Activated CD8-positive, alpha-beta T cell treated with anti-CD3 and anti-CD28 coated beads, Interleukin-2, amount 10 ng/mL, durations not matched to agents 7 days and 5 days (primary cell): ENCODE measurements around the gene CACNG8. TPM values are rescaled to one million over a fixed set of nuclear protein-coding genes. Genes with fewer than 3 reads are reported as not detected.

ENCODE experiments used
- ATAC-seq: fragments of 150-1000 bp; cut with Tn5 transposase; one replicate; pipeline ENCODE4 v1.10.0; 2021; ENCODE audit warnings: moderate library complexity
- CTCF ChIA-PET: fragments of 350-600 bp; sonication (Branson Sonifier 250); formaldehyde crosslinking; loops from one replicate; lab custom pipeline; 2021; ENCODE audit warnings: antibody characterized with exemption; lab: Charles Lee
- POLR2A ChIA-PET: fragments of 350-600 bp; sonication (Branson Sonifier 250); formaldehyde crosslinking; loops from one replicate; lab custom pipeline; 2021; ENCODE audit warnings: antibody characterized with exemption; lab: Charles Lee
- DNase-seq: peaks from one replicate; pipeline ENCODE4 v3.0.0-alpha.2; 2020
- H3K27ac Mint-ChIP-seq: one replicate; pipeline ENCODE4 v1.8.0; 2021; ENCODE audit warnings: mild to moderate bottlenecking, mixed read lengths
- H3K27me3 Mint-ChIP-seq: one replicate; pipeline ENCODE4 v1.8.0; 2021; ENCODE audit warnings: low read depth, mixed read lengths
- H3K36me3 Mint-ChIP-seq: one replicate; pipeline ENCODE4 v1.8.0; 2021; ENCODE audit warnings: low read depth, mixed read lengths
- H3K4me1 Mint-ChIP-seq: one replicate; pipeline ENCODE4 v1.8.0; 2021; ENCODE audit warnings: low read depth, mixed read lengths
- H3K4me3 Mint-ChIP-seq: one replicate; pipeline ENCODE4 v1.8.0; 2021; ENCODE audit warnings: mild to moderate bottlenecking, mixed read lengths
- H3K9me3 Mint-ChIP-seq: one replicate; pipeline ENCODE4 v1.8.0; 2022; ENCODE audit warnings: mixed read lengths; ENCODE audit not compliant: insufficient read depth
- total RNA-seq, 2 experiments: library from RNA; stranded (reverse); gene quantifications; one replicate each; pipeline ENCODE4 v1.2.3, GENCODE V29; 2021

Gene CACNG8
- total RNA-seq, 2 experiments from 2014 or later = not detected

DNA sequence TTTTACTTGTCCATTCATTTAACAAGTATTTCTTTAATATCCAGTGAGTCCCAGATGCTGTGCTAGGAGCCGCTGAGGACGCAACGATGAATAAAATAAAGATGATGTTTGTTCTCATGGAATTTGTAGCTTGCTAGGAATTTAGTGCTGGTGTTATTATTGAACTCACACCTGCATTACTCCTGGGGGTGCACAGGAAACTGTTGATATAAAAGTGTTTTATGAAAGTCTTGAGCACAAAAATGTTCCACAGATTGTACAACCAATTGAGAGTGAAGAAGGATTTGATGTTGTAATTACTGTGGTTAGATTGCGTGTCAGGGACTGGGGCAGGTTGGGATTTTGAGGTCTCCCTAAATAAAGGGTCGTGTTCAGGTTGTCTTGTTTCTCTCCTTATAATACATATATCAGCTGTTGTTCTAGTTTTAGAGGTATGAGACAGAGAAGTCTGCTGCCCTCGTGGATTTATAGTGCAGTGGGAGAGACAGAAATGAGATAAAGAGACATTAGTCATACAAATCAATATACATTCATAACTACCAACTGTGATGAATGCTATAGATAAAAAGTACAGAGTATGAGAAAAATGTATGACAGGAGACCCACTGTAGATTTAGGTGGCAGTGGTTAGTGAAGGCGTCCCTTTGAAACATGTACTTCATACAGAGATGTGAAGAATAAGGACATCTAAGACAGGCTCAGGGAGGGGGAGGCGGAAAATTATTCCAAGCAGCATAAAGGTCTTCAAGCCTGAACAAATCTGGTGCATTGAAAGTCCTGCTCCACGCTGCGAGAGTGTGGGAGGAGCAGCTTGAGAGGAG is 40.0 kb downstream of the CACNG8 start:
- ATAC-seq (no peak), DNase-seq (no peak)
- Mint-ChIP-seq H3K27me3 (peaks cover 4% of the 10 kb centered on the region), H3K4me3 (no peak overlapping the region), H3K4me1 (no peaks in the 10 kb centered on the region), H3K9me3 (no peaks in the 10 kb centered on the region), H3K36me3 (no peaks in the 10 kb centered on the region), H3K27ac (no peak overlapping the region)
- ChIA-PET POLR2A (interaction anchor here (0.6 kb wide), 1 partner anchor 90 kb away, joined by 3 read pairs; no protein-coding TSS in a partner anchor), CTCF (no interaction called here)

GRCh38 chr19:54009440-54009839 is 46.7 kb downstream of the CACNG8 start:
- H3K9me3 Mint-ChIP-seq = no peaks in the 10 kb centered on the region
- no peaks in the 10 kb centered on the region for H3K4me1 Mint-ChIP-seq
- POLR2A ChIA-PET = no interaction called here
- DNase-seq (no peak), ATAC-seq (no peak)
- H3K36me3 Mint-ChIP-seq = no peaks in the 10 kb centered on the region
- peaks cover 5% of the 10 kb centered on the region for H3K27me3 Mint-ChIP-seq
- CTCF ChIA-PET = no interaction called here
- no peak overlapping the region for H3K27ac Mint-ChIP-seq
- no peak overlapping the region for H3K4me3 Mint-ChIP-seq

- CTCF ChIA-PET = no interaction called here
- Mint-ChIP-seq H3K4me1 (no peaks in the 10 kb centered on the region), H3K36me3 (no peaks in the 10 kb centered on the region), H3K9me3 (no peaks in the 10 kb centered on the region), H3K27me3 (peaks cover 5% of the 10 kb centered on the region), H3K4me3 (no peak overlapping the region), H3K27ac (no peak overlapping the region)
- POLR2A ChIA-PET = no interaction called here
- no peak for ATAC-seq
- no peak for DNase-seq
Measured at GRCh38 chr19:54010474-54010873, 47.7 kb downstream of the CACNG8 start.

DNA sequence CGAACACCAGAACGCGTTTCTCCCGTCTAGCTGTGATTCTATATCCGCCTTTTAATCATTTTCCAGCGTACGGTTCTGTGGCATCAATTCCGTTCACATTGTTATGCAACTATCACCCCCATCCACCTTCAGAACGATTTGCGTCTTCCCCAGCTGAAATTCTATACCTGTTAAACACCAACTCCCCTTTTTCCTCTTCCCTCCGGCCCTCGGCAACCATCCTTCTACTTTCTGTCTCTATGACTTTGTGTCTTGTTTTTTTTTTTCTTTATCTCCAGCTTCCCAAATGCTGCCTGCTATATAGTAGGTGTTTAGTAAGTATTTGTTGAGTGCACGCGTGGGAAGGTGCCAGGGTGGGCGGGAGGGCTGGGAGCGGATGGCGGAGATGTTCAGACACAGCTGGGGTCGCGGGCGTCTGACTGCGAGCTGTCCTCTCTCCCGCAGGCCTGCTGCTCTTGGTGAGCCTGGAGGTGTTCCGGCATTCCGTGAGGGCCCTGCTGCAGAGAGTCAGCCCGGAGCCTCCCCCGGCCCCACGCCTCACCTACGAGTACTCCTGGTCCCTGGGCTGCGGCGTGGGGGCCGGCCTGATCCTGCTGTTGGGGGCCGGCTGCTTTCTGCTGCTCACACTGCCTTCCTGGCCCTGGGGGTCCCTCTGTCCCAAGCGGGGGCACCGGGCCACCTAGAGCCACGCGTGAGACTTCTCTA is 48.9 kb downstream of the CACNG8 start:
- Mint-ChIP-seq H3K27ac (no peak overlapping the region), H3K27me3 (peaks cover 5% of the 10 kb centered on the region), H3K36me3 (no peaks in the 10 kb centered on the region), H3K4me3 (no peak overlapping the region), H3K4me1 (no peaks in the 10 kb centered on the region), H3K9me3 (no peaks in the 10 kb centered on the region)
- POLR2A ChIA-PET = no interaction called here
- DNase-seq (no peak), ATAC-seq (no peak)
- CTCF ChIA-PET = no interaction called here

DNA sequence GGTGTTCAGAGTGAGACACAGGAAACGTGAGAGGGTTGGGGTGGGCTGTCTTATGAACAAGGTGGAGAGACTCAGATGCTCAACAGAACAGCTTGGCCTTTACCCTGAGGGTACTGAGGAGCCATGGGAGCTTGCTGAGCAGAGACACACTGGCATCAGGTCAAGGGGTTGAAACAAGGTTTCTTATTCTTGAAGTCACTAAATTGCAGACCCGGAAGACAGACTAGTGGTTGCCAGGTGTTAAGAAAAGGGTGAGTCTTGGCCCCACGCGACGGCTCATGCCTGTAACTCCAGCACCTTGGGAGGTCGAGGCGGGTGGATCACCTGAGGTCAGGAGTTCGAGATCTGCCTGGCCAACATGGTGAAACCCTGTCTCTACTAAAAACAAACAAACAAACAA is 51.1 kb downstream of the CACNG8 start:
- Mint-ChIP-seq H3K36me3 (no peaks in the 10 kb centered on the region), H3K4me1 (no peaks in the 10 kb centered on the region), H3K4me3 (no peak overlapping the region), H3K27me3 (peaks cover 2% of the 10 kb centered on the region), H3K27ac (no peak overlapping the region), H3K9me3 (no peaks in the 10 kb centered on the region)
- ATAC-seq = no peak
- POLR2A ChIA-PET = no interaction called here
- CTCF ChIA-PET = no interaction called here
- DNase-seq = no peak

GRCh38 chr19:54014920-54015560 is 52.3 kb downstream of the CACNG8 start:
- Mint-ChIP-seq H3K27me3 (peaks cover 2% of the 10 kb centered on the region), H3K27ac (no peak overlapping the region), H3K4me3 (no peak overlapping the region), H3K4me1 (peaks cover 2% of the 10 kb centered on the region), H3K36me3 (no peaks in the 10 kb centered on the region), H3K9me3 (no peaks in the 10 kb centered on the region)
- ATAC-seq (no peak), DNase-seq (no peak)
- CTCF ChIA-PET = interaction anchor here (0.9 kb wide), 1 partner anchor 21 kb away, joined by 3 read pairs; no protein-coding TSS in a partner anchor
- POLR2A ChIA-PET = no interaction called here

GRCh38 chr19:54017261-54017660 is 54.5 kb downstream of the CACNG8 start:
- H3K27ac Mint-ChIP-seq = no peak overlapping the region
- H3K36me3 Mint-ChIP-seq = no peaks in the 10 kb centered on the region
- ATAC-seq (no peak), DNase-seq (no peak)
- H3K4me3 Mint-ChIP-seq = no peak overlapping the region
- ChIA-PET CTCF (interaction anchor here (0.8 kb wide), 1 partner anchor 165 kb away, joined by 3 read pairs; no protein-coding TSS in a partner anchor), POLR2A (no interaction called here)
- peaks cover 6% of the 10 kb centered on the region for H3K4me1 Mint-ChIP-seq
- peaks cover 4% of the 10 kb centered on the region for H3K27me3 Mint-ChIP-seq
- no peaks in the 10 kb centered on the region for H3K9me3 Mint-ChIP-seq

DNA sequence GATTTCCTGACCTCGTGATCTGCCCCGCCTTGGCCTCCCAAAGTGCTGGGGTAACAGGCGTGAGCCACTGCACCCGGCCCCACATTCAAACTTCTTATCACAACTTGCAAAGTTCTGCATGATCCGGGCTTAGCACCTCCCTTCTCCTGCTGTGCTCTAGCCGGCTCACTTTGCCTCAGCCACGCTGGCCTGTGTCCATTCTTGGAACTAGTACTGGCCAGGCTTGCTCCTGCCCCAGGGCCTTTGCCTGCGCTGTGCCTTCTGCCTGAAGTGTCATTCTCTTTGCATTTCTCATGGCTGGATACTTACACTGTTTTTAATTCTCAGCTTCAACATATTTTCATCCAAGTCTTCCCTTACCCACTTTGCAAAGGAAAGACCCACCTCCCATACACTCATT is 58.6 kb downstream of the CACNG8 start:
- H3K4me1 Mint-ChIP-seq = peaks cover 13% of the 10 kb centered on the region
- no peak overlapping the region for H3K27ac Mint-ChIP-seq
- peaks cover 10% of the 10 kb centered on the region for H3K27me3 Mint-ChIP-seq
- DNase-seq (no peak), ATAC-seq (no peak)
- no peaks in the 10 kb centered on the region for H3K9me3 Mint-ChIP-seq
- ChIA-PET POLR2A (interaction anchor here (0.6 kb wide), 1 partner anchor 1746 kb away, joined by 3 read pairs; no protein-coding TSS in a partner anchor), CTCF (interaction anchor here (1.1 to 1.5 kb wide), 2 partner anchors 9 to 10 kb away, joined by 5 to 6 read pairs; no protein-coding TSS in a partner anchor)
- H3K36me3 Mint-ChIP-seq = no peaks in the 10 kb centered on the region
- no peak overlapping the region for H3K4me3 Mint-ChIP-seq

- CTCF ChIA-PET = interaction anchor here (1.3 to 3.5 kb wide), 3 partner anchors 8 to 229 kb away, joined by 5 to 29 read pairs (median 6); no protein-coding TSS in a partner anchor
Measured at GRCh38 chr19:54021932-54022331, 59.2 kb downstream of the CACNG8 start.

DNA sequence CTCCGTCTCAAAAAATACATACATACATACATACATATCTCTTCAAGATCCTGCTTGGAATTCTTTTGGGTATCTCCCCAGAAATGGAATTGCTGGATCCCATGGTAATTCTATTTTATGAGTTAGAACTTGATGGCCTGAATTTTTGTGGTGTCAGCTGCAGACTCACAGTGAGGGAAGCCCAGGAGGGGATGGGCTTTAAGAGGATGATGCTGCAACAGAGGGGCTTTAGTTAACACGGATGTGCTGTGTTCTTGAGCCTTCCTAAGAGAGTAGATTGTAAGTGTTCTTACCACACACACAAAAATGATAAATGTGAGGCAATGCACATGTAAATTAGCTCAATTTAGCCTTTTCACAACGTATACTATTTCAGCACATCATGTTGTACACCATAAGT is 60.5 kb downstream of the CACNG8 start:
- Mint-ChIP-seq H3K27ac (no peak overlapping the region), H3K4me1 (peaks cover 13% of the 10 kb centered on the region), H3K4me3 (no peak overlapping the region), H3K9me3 (no peaks in the 10 kb centered on the region), H3K36me3 (no peaks in the 10 kb centered on the region), H3K27me3 (peaks cover 10% of the 10 kb centered on the region)
- ChIA-PET CTCF (interaction anchor here (1.1 to 3.5 kb wide), 15 partner anchors 10 to 251 kb away, joined by 3 to 29 read pairs (median 4); partner anchors contain the start of gene MBOAT7), POLR2A (interaction anchor here (1.3 kb wide), 1 partner anchor 180 kb away, joined by 3 read pairs; no protein-coding TSS in a partner anchor)
- ATAC-seq (no peak), DNase-seq (no peak)

More at GRCh38 chr19:54021932-54022331, 59.2 kb downstream of the CACNG8 start:
- H3K4me1 Mint-ChIP-seq = peaks cover 13% of the 10 kb centered on the region
- H3K27me3 Mint-ChIP-seq = peaks cover 10% of the 10 kb centered on the region
- ATAC-seq (no peak), DNase-seq (no peak)
- H3K4me3 Mint-ChIP-seq = no peak overlapping the region
- no peaks in the 10 kb centered on the region for H3K9me3 Mint-ChIP-seq
- POLR2A ChIA-PET = no interaction called here
- no peaks in the 10 kb centered on the region for H3K36me3 Mint-ChIP-seq
- H3K27ac Mint-ChIP-seq = no peak overlapping the region

DNA sequence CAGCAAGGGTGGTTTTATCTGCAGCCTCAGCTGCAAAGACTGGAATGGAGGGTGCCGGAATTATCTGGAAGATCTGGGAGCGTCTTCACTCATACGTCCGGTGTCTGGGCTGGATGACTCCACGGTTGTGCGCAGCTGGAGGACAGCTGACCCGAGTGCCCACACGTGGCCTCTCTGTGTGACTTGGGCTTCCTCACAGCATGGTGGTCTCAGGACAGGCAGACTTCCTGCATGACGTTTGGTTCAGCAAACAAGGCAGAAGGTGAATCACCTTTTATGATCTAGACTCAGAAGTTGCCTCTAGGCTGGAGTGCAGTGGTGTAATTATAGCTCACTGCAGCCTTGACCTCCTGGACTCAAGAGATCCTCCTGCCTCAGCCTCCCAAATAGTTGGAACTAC is 61.9 kb downstream of the CACNG8 start:
- H3K4me1 Mint-ChIP-seq = peaks cover 13% of the 10 kb centered on the region
- DNase-seq = no peak
- ChIA-PET CTCF (interaction anchor here (0.9 to 3.5 kb wide), 11 partner anchors 16 to 241 kb away, joined by 3 to 29 read pairs (median 4); no protein-coding TSS in a partner anchor), POLR2A (no interaction called here)
- no peak for ATAC-seq
- no peaks in the 10 kb centered on the region for H3K9me3 Mint-ChIP-seq
- H3K4me3 Mint-ChIP-seq = no peak overlapping the region
- H3K27me3 Mint-ChIP-seq = peaks cover 14% of the 10 kb centered on the region
- no peak overlapping the region for H3K27ac Mint-ChIP-seq
- no peaks in the 10 kb centered on the region for H3K36me3 Mint-ChIP-seq
